GM04504 (cell line): ENCODE data around the gene RHOF.

Source experiments
- DNase-seq: peaks from one replicate; pipeline ENCODE4 v3.0.0-alpha.2; 2012; ENCODE audit warnings: low read depth

Gene RHOF

DNA sequence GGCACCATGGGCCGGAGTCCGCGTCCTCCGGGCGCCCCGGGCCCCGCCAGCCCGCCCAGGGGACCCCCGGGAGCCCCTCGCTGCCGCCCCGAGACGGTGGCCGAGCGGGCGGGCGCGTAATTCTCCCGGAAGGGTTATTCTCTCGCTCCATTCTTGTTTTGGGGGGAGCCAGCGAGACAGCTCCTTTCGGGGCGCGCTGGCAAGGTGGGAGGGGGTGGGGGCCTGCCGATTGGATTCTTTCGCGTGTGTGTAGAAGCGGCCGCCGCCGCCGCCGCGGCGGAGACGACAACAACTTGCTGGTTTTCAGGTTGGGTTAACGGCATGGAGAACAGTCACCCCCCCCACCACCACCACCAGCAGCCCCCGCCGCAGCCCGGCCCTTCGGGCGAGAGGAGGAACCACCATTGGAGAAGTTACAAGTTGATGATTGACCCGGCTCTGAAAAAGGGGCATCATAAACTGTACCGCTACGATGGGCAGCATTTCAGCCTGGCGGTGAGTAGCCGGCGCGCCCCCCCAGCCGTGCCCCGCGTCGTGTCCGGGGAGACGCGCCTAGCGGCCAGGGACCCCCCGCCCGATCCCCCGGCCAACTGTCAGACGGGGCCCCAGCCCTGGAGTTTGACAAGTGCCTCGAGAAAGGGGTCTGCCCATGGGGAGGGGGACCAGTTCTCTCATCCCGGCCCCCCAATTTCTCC lies 11.1 kb upstream of the RHOF start:
- DNase-seq: no peak

- DNase-seq: no peak
Measured at GRCh38 chr12:121803861-121804416, 10.5 kb upstream of the RHOF start, which contains the start of gene SETD1B. Gene SETD1B, plus strand, starts transcription at chr12:121804009. Its CDS starts 729 bp downstream, at chr12:121804738.

- DNase-seq: peak; percentile 91
Measured at GRCh38 chr12:121802843-121803698, 9.6 kb upstream of the RHOF start.

GRCh38 chr12:121802485-121802842 lies 9.0 kb upstream of the RHOF start:
- no peak for DNase-seq

GRCh38 chr12:121801595-121802484 lies 8.4 kb upstream of the RHOF start:
- no peak for DNase-seq

DNA sequence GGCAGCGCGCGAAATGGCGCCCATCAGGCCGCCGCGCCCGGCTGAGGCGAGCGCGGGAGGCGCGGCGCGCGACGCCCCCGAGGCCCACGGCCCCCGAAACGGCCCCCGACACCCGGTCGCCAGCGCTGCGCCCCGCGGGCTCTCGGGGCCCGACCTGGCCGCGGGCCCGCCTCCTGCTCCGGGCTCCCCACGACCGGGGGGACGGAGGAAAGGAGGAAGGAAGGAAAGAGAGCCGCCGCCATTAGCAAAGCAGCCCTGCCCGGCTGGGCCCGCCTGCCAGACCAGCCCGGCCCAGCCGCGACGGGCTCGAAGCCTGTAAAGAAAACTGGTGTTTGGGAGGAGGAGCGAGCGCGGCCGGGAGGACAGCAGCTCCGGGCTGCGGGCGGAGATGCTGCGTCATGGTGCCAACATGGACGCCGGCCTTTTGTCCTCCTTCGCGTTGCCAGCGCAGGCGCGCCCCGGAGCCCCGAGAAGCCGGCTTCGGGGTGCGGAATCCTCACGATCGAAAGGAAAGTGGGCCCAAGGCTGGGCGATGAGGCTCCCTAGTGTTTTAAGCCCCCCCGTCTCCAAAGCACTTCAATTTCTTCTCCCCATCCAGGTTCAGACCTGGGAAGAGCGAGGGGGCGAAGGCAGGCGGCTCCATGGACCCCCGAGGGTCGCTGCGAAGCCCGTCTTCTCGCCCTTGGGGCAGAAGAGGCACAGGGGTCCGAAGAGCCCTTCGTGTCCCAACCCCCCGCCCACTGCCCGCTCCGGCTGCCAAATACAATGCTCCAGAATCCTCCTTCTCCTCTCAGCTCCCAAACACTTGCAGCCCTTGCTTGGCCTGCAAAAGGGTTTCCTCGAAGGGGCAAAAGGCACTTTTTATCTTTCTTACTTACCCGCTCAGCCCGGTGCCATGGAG lies 7.5 kb upstream of the RHOF start:
- no peak for DNase-seq

DNA sequence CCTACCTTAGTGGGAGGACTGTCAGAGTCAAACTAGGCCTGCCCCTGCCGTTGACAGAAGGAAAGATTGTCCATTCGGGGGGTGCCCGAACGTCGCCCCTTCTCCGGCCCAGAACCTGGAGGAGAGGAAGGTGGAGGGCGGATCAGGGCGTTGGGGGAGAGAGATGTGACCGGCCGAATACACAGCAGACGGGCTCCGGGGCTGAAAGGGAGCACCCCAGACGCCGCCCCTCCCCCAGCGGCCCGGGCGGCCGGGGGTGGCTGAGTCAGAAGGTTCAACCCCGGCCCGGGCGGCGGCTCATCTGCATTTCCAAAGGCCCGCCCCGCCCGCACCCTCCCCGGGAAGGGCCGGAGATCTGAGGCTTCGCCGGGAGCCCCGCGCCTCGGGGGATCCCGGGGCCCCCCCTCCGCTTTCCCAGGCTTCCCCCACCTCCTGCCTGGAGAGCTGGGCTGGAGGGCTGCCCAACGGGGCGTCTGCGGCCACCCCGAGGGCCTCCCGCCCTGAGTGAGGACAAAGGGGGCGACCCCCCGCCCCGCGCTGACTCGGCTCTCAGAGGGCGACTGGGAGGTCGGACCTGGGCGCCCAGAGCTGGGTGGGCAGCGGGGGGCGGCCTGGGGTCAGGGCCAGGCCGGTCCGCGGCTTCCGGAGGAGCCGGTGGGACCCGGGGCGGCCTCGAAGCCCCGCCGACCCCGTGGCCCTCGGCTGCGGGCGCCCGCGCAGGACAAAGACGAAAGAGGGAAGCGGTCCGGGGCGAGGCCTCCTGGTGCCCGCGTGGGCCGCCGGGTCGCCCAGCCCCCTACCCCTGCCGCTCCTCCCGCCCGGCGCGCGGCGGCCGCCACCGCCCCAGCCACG lies 6.6 kb upstream of the RHOF start:
- DNase-seq: peak; percentile 88

GRCh38 chr12:121799156-121799841 lies 5.8 kb upstream of the RHOF start:
- peak; percentile 71 for DNase-seq

DNA sequence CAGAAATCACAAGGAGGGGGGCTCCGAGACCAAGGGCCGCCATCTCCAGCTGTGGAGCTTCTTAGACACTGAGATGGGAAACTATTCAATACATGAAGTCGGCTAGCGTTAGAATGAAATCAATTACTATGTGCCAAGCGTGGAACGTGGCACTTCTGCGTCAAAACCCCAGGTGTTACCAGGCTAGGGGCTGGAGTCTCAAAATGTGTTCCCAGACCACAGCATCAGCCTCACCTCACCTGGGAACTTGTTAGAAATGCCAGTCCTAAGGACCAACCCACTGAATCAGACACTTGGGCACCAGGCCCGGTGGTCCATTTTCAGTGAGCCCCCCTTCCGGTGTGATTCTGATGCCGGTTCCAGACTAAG lies 5.3 kb upstream of the RHOF start:
- no peak for DNase-seq

DNA sequence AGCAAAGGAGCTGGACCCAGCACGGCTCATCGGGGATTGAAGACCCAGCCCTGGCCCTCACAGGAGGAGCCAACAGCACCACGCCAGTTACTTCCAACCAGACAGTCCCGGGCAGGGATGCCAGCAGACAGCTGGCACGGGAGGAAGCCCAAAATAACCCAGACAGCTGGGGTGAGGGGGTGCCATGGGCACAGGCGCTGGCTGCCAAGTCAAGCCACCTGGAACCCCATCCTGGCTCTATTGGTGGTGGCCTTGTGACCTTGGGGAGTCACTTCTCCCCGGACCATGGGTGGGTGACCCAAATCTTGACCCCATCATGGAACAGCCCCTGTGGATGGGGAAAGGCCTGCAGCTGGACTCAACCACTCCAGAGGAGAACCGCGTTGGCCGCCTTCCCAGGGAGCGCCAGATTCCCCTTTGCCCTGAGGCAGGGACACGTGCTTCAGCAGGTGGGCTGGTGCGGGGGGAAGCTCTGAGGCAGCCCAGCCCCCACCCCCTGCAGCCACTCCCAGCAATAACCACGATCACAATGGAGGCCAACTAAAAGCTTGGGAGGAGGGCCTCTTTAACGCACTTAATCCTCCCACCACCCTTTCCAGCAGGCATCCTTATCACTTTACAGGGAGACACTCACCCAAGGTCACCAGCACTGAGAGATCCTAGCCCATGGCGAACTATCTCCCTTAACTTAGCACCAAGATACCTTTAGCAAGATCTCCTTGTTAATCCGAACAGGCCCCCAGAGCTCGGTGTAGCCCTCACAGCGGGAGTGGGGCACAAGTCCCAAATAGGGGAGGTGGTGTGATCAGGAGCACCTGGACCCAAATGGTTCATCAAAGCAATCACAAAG lies 4.7 kb upstream of the RHOF start:
- no peak for DNase-seq

GRCh38 chr12:121796855-121797751 lies 3.6 kb upstream of the RHOF start:
- peak; percentile 86 for DNase-seq

GRCh38 chr12:121795034-121795968 lies 1.8 kb upstream of the RHOF start:
- no peak for DNase-seq

GRCh38 chr12:121794534-121795033 lies 1.1 kb upstream of the RHOF start:
- no peak for DNase-seq

DNA sequence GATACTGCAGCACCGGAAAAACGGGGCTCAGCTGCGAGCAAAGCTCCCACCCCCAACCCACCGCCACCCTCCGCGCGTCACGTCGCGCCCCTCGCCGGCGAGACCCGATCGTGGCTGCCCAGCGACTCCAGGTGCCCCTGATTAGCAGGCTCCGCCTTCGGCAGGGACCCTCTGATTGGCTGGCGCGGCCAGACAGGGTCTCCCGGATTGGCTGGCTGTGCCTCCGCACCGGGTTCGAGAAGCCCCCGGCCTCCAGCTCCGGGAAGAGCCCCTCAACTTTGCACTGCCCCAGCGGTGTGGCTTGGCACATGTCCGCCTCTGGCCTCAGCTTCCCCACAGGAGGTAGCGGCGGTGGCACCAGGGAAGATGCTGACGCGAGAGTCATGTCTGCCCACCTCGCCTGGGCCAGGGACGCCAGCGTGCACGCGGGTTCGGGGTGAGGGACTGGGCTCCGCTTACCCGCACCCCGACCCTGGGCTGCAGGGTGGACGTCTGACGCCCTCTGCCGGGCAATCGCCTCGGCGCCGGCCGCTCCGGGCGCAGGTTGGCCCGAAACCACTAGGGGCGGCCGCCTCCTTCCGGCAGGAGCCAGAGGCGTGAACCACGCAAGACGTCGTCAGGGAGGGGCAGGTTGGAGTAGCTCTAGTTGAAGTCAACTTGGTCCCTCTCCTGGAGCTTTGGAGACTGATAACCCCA lies 498 bp upstream of the RHOF start:
- DNase-seq: peak; percentile 78

GRCh38 chr12:121792607-121793439 lies 665 bp downstream of the RHOF start:
- DNase-seq: no peak
